Kidney epithelial cell (primary cell): Measurements from ENCODE around the gene PDE6G. TPM values are rescaled to one million over a fixed set of nuclear protein-coding genes. Genes with fewer than 3 reads are reported as not detected.
"Not testable (repeated sequence)": the region's sequence is repeated elsewhere in the genome, so short reads cannot be mapped to it uniquely, and the experiment has no call there.

Experiments used
- DNase-seq: peaks from one replicate; pipeline ENCODE4 v3.0.0-alpha.2; 2010; ENCODE audit warnings: low read depth
- H3K27me3 ChIP-seq: 2 replicates; pipeline ENCODE4 v1.6.0; 2011; ENCODE audit warnings: low read length; ENCODE audit not compliant: control insufficient read depth, insufficient read depth
- H3K36me3 ChIP-seq: 2 replicates; pipeline ENCODE4 v1.5.1; 2011; ENCODE audit warnings: low read length; ENCODE audit not compliant: control insufficient read depth, insufficient read depth
- H3K4me3 ChIP-seq: 2 replicates; pipeline ENCODE4 v1.5.1; 2011; ENCODE audit warnings: low read depth, mild to moderate bottlenecking, control low read depth, low read length
- CTCF ChIP-seq: IDR thresholded peaks from 2 replicates; pipeline ENCODE4 v1.5.1; 2011; ENCODE audit warnings: mild to moderate bottlenecking, moderate library complexity, low read length, control low read depth, inconsistent platforms; ENCODE audit not compliant: insufficient read depth, poor library complexity, severe bottlenecking
- total RNA-seq: library from RNA; depleted of rRNA; stranded (reverse); fragments of >200 nt; gene quantifications from 2 replicates; pipeline ENCODE4 v1.2.3, GENCODE V29; 2015

The PDE6G gene
- total RNA-seq, 1 donor from 2014 or later: 2.2 TPM

GRCh38 chr17:81676906-81677305 is 20.6 kb upstream of the PDE6G start:
- no peak overlapping the region for H3K4me3 ChIP-seq
- no peak for DNase-seq
- no peak for TF ChIP-seq CTCF
- H3K36me3 ChIP-seq: no peaks in the 10 kb centered on the region
- H3K27me3 ChIP-seq: no peaks in the 10 kb centered on the region

DNA sequence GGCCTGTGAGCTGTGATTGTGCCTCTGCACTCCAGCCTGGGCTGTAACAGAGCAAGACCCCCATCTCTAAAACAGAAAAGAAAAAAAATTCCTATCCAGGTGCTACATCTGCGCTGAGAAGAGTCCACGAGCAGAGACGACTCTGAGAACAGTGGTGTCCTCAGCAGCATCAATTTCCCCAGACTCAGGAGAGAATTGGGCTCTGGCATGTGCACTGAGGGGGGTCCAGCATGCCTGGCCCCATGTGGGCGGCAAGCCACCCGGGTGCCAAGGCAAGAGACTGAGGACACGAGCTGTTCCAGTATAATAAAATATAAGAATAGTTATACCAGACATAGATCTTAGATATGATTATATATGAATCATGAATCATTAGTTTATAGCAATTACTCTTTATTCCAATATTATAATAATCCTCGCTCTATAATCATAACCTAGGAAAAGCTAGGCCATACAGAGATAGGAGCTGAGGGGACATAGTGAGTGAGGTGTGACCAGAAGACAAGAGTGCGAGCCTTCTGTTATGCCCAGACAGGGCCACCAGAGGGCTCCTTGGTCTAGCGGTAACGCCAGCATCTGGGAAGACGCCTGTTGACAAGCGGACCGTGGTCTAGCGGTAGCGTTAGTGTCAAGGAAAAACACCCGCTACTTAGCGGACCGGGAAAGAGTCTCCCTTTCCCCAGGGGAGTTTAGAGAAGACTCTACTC is 19.3 kb upstream of the PDE6G start:
- not testable (repeated sequence) for H3K4me3 ChIP-seq, H3K27me3 ChIP-seq, H3K36me3 ChIP-seq, DNase-seq
- peak; percentile 36 for TF ChIP-seq CTCF

DNA sequence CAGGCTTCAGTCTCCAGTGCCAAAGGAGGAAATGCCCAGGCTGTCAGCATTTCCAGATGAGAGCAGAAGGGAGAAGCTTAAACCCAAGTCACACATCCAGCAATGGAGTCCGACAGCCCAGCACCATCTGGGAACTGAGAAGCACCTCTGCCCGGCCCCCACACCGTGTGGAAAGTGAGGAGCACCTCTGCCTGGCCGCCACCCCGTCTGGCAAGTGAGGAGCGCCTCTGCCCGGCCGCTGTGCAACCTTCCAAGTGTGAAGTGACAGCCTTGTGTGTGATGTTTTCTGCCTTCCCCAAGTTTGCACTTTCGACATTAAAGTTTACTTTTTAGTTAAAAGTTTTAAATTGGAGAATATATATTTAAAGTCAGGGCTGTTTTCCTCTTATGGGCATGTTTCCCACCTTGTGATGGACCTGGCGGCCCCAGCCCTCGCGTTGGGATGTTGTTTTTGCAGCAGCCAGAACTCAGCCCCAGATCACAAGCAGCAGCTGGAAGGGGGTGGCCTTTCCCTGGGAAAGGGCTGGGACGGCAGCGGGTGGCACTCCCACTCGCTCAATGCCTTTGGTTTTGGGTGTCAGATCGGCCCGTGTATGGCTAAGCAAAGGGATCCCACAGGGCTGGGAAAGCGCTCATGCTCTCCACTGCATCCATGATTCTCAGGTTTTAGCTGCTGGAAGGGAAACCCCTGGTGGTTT is 17.4 kb upstream of the PDE6G start:
- H3K4me3 ChIP-seq: no peak overlapping the region
- peaks cover 3% of the 10 kb centered on the region for H3K36me3 ChIP-seq
- no peaks in the 10 kb centered on the region for H3K27me3 ChIP-seq
- no peak for TF ChIP-seq CTCF
- no peak for DNase-seq

- no peak for TF ChIP-seq CTCF
- no peak overlapping the region for H3K4me3 ChIP-seq
These were observed 16.6 kb upstream of the PDE6G start for GRCh38 chr17:81672954-81673353.

DNA sequence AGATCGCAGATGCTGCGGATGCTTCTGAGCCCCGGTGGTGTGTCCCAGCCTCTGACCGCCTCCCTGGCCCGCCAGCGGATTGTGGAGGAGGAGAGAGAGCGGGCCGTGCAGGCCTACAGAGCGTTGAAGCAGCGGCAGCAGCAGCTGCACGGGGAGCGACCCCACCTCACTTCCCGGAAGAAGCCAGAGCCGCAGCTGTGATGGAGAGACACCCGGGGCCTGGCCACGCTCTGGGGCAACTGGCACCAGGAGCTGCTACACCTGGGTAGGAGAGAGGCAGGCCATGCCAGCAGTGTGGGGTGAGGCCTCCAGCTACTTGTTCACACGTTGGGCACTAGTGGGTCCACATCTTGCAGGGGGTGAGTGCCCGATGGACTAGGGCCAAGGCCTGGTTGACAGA is 16.2 kb upstream of the PDE6G start:
- H3K27me3 ChIP-seq: no peaks in the 10 kb centered on the region
- H3K4me3 ChIP-seq: no peak overlapping the region
- peaks cover 3% of the 10 kb centered on the region for H3K36me3 ChIP-seq
- no peak for TF ChIP-seq CTCF
- DNase-seq: no peak

More at GRCh38 chr17:81672954-81673353, 16.6 kb upstream of the PDE6G start:
- DNase-seq: no peak
- Histone ChIP-seq H3K36me3 (peaks cover 3% of the 10 kb centered on the region), H3K27me3 (no peaks in the 10 kb centered on the region)
